Stomach (tissue), 4 donors: Measurements from ENCODE around the gene SBF2.

Source experiments
- POLR2AphosphoS5 ChIP-seq, 3 donors: sonication (generic); formaldehyde crosslinking; IDR thresholded peaks; one replicate each; pipeline ENCODE4 v1.6.1; 2016; ENCODE audit warnings: antibody characterized with exemption in 3 of 3
- TF ChIP-seq, protein P1 (sequence below), 7 experiments: fragments of 450-650 bp in 4 of 7; fragments of 200-600 bp in 3 of 7; sonication (generic) in 3 of 7; IDR thresholded peaks; one replicate each; pipeline ENCODE4 v1.5.1; 2016 to 2019; ENCODE audit warnings: antibody characterized with exemption in 7 of 7, control low read depth in 2 of 7, mild to moderate bottlenecking in 1 of 7

DNA sequence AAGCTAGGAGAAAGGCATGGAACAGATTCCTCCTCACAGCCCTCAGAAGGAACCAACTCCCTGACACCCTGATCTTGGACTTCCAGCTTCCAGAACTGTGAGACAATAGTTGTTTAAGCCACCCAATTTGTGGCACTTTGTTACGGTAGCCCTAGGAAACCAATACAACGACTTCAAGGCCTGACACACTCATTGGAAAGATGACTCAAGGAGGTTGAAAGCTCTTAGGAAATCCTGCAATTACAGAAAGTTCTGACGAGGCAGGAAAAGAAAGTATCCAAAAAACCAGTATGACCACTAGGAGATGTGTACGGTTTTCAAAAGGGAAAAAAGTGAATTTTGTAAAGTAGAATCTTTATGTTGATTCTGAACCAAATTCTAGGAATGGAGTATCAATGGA is 468.7 kb downstream of the SBF2 start:
- TF ChIP-seq, protein P1, sequence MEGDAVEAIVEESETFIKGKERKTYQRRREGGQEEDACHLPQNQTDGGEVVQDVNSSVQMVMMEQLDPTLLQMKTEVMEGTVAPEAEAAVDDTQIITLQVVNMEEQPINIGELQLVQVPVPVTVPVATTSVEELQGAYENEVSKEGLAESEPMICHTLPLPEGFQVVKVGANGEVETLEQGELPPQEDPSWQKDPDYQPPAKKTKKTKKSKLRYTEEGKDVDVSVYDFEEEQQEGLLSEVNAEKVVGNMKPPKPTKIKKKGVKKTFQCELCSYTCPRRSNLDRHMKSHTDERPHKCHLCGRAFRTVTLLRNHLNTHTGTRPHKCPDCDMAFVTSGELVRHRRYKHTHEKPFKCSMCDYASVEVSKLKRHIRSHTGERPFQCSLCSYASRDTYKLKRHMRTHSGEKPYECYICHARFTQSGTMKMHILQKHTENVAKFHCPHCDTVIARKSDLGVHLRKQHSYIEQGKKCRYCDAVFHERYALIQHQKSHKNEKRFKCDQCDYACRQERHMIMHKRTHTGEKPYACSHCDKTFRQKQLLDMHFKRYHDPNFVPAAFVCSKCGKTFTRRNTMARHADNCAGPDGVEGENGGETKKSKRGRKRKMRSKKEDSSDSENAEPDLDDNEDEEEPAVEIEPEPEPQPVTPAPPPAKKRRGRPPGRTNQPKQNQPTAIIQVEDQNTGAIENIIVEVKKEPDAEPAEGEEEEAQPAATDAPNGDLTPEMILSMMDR (IDR thresholded peaks at IDR 0.05) = no peak
- no peak for TF ChIP-seq POLR2AphosphoS5 (IDR thresholded peaks at IDR 0.05)
